Neural cell (in vitro differentiated cells): ENCODE results near the gene TRPM5. TPM values are rescaled to one million over a fixed set of nuclear protein-coding genes. Genes with fewer than 3 reads are reported as not detected.

Source experiments
- H2AFZ ChIP-seq: fragments of 200-600, 300-800 bp; sonication (generic), shearing (Covaris generic); 2 replicates; pipeline ENCODE4 v1.6.0; 2014; ENCODE audit warnings: low read depth, mild to moderate bottlenecking, antibody characterized with exemption, low read length, moderate library complexity
- H3F3A ChIP-seq: fragments of 200-600 bp; shearing (Covaris generic); 2 replicates; pipeline ENCODE4 v1.6.1; 2016; ENCODE audit warnings: mild to moderate bottlenecking, moderate library complexity, mixed read lengths, antibody characterized with exemption, low read length; ENCODE audit not compliant: insufficient read depth, poor library complexity, severe bottlenecking
- H3K27ac ChIP-seq: fragments of 200-600, 300-800 bp; sonication (generic), shearing (Covaris generic); 2 replicates; pipeline ENCODE4 v1.5.1; 2014; ENCODE audit warnings: mild to moderate bottlenecking, low read length, moderate library complexity
- H3K27me3 ChIP-seq: fragments of 300-800, 200-600 bp; sonication (generic), shearing (Covaris generic); 2 replicates; pipeline ENCODE4 v1.6.0; 2014; ENCODE audit warnings: mild to moderate bottlenecking, low read depth, low read length, moderate library complexity; ENCODE audit not compliant: insufficient read depth
- H3K36me3 ChIP-seq: fragments of 300-800, 200-600 bp; sonication (generic), shearing (Covaris generic); 2 replicates; pipeline ENCODE4 v1.5.1; 2014; ENCODE audit warnings: mild to moderate bottlenecking, antibody characterized with exemption, low read length, moderate library complexity; ENCODE audit not compliant: insufficient read depth
- H3K4me2 ChIP-seq: fragments of 300-800, 200-600 bp; sonication (generic), shearing (Covaris generic); 2 replicates; pipeline ENCODE4 v1.6.0; 2014; ENCODE audit warnings: mild to moderate bottlenecking, low read length
- H3K4me3 ChIP-seq: fragments of 300-800, 200-600 bp; sonication (generic), shearing (Covaris generic); 2 replicates; pipeline ENCODE4 v1.5.1; 2014; ENCODE audit warnings: mild to moderate bottlenecking, low read length, moderate library complexity
- H3K79me2 ChIP-seq: fragments of 200-600 bp; shearing (Covaris generic); replicated peaks from 2 replicates; pipeline ENCODE4 v1.6.0; 2014; ENCODE audit warnings: mild to moderate bottlenecking, low read length, moderate library complexity; ENCODE audit not compliant: insufficient read depth
- H3K9ac ChIP-seq: fragments of 300-800, 200-600 bp; sonication (generic), shearing (Covaris generic); 2 replicates; pipeline ENCODE4 v1.6.1; 2016; ENCODE audit warnings: mild to moderate bottlenecking, low read length, mixed read lengths
- H3K9me2 ChIP-seq: fragments of 200-600 bp; shearing (Covaris generic); 2 replicates; pipeline ENCODE4 v1.6.1; 2016; ENCODE audit warnings: mild to moderate bottlenecking, low read length, mixed read lengths; ENCODE audit not compliant: insufficient read depth
- H3K9me3 ChIP-seq: fragments of 200-600, 300-800 bp; sonication (generic), shearing (Covaris generic); 2 replicates; pipeline ENCODE4 v1.6.1; 2016; ENCODE audit warnings: mild to moderate bottlenecking, mixed run types, low read length, moderate library complexity, mixed read lengths
- H4K20me1 ChIP-seq: fragments of 200-600 bp; shearing (Covaris generic); 2 replicates; pipeline ENCODE4 v1.6.1; 2016; ENCODE audit warnings: mild to moderate bottlenecking, mixed run types; ENCODE audit not compliant: insufficient read depth
- EP300 ChIP-seq: fragments of 450-650 bp; conservative IDR thresholded peaks from 2 replicates; pipeline ENCODE4 v1.6.1; 2014; ENCODE audit warnings: antibody characterized with exemption, mild to moderate bottlenecking, moderate library complexity; ENCODE audit not compliant: poor library complexity, severe bottlenecking
- EZH2 ChIP-seq: fragments of 200-600, 300-800 bp; shearing (Covaris generic), sonication (generic); IDR thresholded peaks from 2 replicates; pipeline ENCODE4 v1.6.1; 2014; ENCODE audit warnings: antibody characterized with exemption, low read length, borderline replicate concordance, mild to moderate bottlenecking; ENCODE audit not compliant: insufficient read depth, poor library complexity, severe bottlenecking
- RAD21 ChIP-seq: fragments of 450-650 bp; conservative IDR thresholded peaks from 2 replicates; pipeline ENCODE4 v1.6.1; 2014; ENCODE audit warnings: antibody characterized with exemption, mild to moderate bottlenecking, moderate library complexity
- REST ChIP-seq: IDR thresholded peaks from 2 replicates; pipeline ENCODE4 v1.6.1; 2012; ENCODE audit warnings: borderline replicate concordance
- SMC3 ChIP-seq: fragments of 450-650 bp; conservative IDR thresholded peaks from 2 replicates; pipeline ENCODE4 v1.6.1; 2014; ENCODE audit warnings: antibody characterized with exemption, mild to moderate bottlenecking, moderate library complexity; ENCODE audit not compliant: poor library complexity
- TAF1 ChIP-seq: IDR thresholded peaks from 2 replicates; pipeline ENCODE4 v1.6.1; 2012; ENCODE audit warnings: low read depth
- polyA plus RNA-seq: library from polyadenylated mRNA; depleted of rRNA; stranded (reverse); fragments of >200 nt; gene quantifications from 2 replicates; pipeline ENCODE4 v1.2.3, GENCODE V29; 2014
- TF ChIP-seq, protein P1 (sequence below): fragments of 450-650 bp; IDR thresholded peaks from 2 replicates; pipeline ENCODE4 v1.5.1; 2014; ENCODE audit warnings: antibody characterized with exemption, mild to moderate bottlenecking, moderate library complexity; ENCODE audit not compliant: poor library complexity, severe bottlenecking

The TRPM5 gene
- polyA plus RNA-seq, 1 donor from 2014 or later, result not detected

GRCh38 chr11:2415601-2416380, 28.5 kb downstream of the TRPM5 start:
- Histone ChIP-seq H3K27ac (no peak overlapping the region), H3K4me3 (no peak overlapping the region), H3K9me3 (no peaks in the 10 kb centered on the region)

DNA sequence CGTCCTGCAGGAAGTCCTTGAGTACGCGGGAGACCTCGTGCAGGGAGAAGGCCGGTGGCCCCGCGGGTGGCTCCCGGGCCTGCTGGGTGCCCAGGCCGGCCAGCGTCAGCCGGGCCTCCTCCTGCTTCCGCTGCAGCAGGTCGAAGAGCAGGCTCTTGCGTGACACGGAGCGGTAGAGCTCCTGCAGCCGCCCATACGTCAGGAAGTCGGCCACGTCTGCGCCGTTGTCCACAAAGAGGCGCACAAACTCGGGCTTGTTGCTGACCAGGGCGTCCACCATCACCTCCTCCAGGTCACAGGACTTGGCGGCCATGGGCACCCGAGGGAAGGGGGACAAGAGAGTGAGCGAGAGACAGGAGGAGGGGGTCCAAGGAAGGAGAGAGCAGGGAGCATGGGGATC, 29.1 kb downstream of the TRPM5 start:
- Histone ChIP-seq H3K9me3 (no peaks in the 10 kb centered on the region), H3K36me3 (no peaks in the 10 kb centered on the region), H3K4me2 (no peak overlapping the region), H4K20me1 (no peaks in the 10 kb centered on the region), H3K27me3 (no peaks in the 10 kb centered on the region), H3K9ac (no peak overlapping the region), H3K4me3 (no peak overlapping the region), H3F3A (no peaks in the 10 kb centered on the region), H3K79me2 (no peaks in the 10 kb centered on the region), H2AFZ (no peak overlapping the region), H3K9me2 (no peaks in the 10 kb centered on the region), H3K27ac (no peak overlapping the region)
- TF ChIP-seq REST, result no peak
- no peak for TF ChIP-seq EZH2
- TF ChIP-seq EP300, result no peak
- TF ChIP-seq RAD21, result no peak
- TF ChIP-seq SMC3, result no peak

More at GRCh38 chr11:2415601-2416380, 28.5 kb downstream of the TRPM5 start:
- H3K9ac ChIP-seq, result no peak overlapping the region
- H3K79me2 ChIP-seq, result no peaks in the 10 kb centered on the region
- no peak overlapping the region for H2AFZ ChIP-seq
- no peaks in the 10 kb centered on the region for H3K9me2 ChIP-seq
- H3K36me3 ChIP-seq, result no peaks in the 10 kb centered on the region
- no peaks in the 10 kb centered on the region for H3K27me3 ChIP-seq
- no peaks in the 10 kb centered on the region for H3F3A ChIP-seq
- H3K4me2 ChIP-seq, result no peak overlapping the region
- TF ChIP-seq EZH2, result no peak
- no peak for TF ChIP-seq SMC3
- TF ChIP-seq REST, result no peak
- no peak for TF ChIP-seq TAF1
- TF ChIP-seq, protein P1, sequence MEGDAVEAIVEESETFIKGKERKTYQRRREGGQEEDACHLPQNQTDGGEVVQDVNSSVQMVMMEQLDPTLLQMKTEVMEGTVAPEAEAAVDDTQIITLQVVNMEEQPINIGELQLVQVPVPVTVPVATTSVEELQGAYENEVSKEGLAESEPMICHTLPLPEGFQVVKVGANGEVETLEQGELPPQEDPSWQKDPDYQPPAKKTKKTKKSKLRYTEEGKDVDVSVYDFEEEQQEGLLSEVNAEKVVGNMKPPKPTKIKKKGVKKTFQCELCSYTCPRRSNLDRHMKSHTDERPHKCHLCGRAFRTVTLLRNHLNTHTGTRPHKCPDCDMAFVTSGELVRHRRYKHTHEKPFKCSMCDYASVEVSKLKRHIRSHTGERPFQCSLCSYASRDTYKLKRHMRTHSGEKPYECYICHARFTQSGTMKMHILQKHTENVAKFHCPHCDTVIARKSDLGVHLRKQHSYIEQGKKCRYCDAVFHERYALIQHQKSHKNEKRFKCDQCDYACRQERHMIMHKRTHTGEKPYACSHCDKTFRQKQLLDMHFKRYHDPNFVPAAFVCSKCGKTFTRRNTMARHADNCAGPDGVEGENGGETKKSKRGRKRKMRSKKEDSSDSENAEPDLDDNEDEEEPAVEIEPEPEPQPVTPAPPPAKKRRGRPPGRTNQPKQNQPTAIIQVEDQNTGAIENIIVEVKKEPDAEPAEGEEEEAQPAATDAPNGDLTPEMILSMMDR, result no peak
- H4K20me1 ChIP-seq, result no peaks in the 10 kb centered on the region
